ENCODE results near the gene CDT1. TPM values are rescaled to one million over a fixed set of nuclear protein-coding genes. Genes with fewer than 3 reads are reported as not detected.

CDT1 gene
- total and polyA plus RNA-seq, 9 donors = 0.18 to 3.2 (median 0.95) TPM; not detected in 1

- Histone ChIP-seq H3K4me3 (no peak overlapping the region), H3K36me3 (no peaks in the 10 kb centered on the region), H3K27me3 (no peaks in the 10 kb centered on the region), H3K4me1 (ENCODE audit: insufficient read depth) (peaks cover 39% of the 10 kb centered on the region), H3K9me3 (no peaks in the 10 kb centered on the region), H3K27ac (peak overlapping the region in 1 of 2 donors; percentile 48)
- DNase-seq = peak in 4 of 5 donors; percentile 64 to 71 (median 68)
- TF ChIP-seq EP300 (IDR thresholded peaks at IDR 0.05) = no peak
- TF ChIP-seq CTCF (IDR thresholded peaks at IDR 0.05) = no peak
- TF ChIP-seq POLR2A (IDR thresholded peaks at IDR 0.05) = no peak
- intact Hi-C loops (cut with DNase I) = no loop called here
- 12 to 53% (median 22%) methylated on average over 12 of the region's 12 CpGs for WGBS, 3 donors
These were observed 29.7 kb upstream of the CDT1 start for GRCh38 chr16:88773812-88774291.

DNA sequence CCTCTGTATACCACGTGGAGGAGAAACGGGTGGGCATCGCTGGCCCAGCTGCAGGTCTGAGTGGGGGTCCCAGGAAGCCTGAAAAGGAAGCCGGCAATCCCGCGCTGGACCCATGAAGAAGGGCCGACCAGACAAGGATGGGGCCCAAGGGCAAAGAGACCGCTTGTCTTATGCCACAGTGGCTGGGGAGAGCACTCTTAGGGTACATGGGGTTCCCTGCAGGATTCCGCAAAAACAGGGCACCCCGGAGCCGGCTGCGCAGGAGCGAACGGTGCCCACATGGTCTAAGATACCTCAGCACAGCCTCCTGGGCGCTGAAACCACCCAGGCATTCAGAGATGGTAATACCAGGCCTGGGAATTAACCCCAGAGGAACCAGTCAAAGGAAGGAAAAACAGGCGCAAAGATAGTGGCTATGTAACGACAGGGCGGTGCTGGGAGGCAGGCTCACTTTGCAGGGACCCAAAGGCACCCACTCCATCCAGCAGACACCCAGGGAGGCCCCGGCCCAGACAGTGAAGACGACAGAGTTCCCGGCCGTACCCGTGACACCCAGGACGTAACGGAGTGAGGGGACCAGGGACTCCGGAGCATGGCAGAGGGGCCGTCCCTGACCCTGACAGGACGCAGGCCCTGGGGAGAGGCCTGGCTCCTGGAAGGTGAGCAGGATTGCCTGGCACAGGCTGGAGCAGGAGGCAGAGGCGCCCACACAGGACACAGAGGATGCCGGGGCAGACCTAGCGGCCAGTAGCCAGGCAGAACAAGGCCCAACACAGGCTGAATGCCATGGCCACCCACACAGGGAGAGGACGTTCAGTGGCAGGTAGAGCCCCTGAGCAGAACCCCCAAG is 28.8 kb upstream of the CDT1 start:
- TF ChIP-seq EP300 (IDR thresholded peaks at IDR 0.05) (no peak), CTCF (IDR thresholded peaks at IDR 0.05) (no peak), POLR2A (IDR thresholded peaks at IDR 0.05) (no peak)
- no peaks in the 10 kb centered on the region for H3K36me3 ChIP-seq
- intact Hi-C loops (cut with DNase I) = no loop called here
- WGBS, 3 donors = 89 to 95% (median 94%) methylated on average over 32 of the region's 32 CpGs
- no peaks in the 10 kb centered on the region for H3K9me3 ChIP-seq
- H3K27me3 ChIP-seq = no peaks in the 10 kb centered on the region
- no peak overlapping the region for H3K4me3 ChIP-seq
- DNase-seq = no peak
- peaks cover 41% of the 10 kb centered on the region for H3K4me1 ChIP-seq (ENCODE audit: insufficient read depth)
- H3K27ac ChIP-seq = no peak overlapping the region

DNA sequence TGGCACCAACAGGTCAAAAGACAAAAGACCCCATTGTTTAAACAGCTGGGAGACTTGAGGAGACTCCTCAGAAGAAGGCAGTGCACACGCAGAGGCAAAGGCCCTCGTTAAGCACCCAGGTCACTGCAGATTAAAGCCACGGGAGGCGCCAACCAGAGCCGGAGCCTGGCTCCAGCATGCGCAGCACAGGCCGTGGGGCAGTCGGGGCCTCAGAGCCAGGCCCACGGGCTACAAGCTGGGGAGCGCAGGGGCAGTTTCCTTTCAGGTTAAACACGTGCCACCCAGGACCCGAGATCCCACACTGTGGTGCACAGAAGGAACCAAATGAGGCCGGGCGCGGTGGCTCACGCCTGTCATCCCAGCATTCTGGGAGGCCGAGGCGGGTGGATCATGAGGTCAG is 27.8 kb upstream of the CDT1 start:
- Histone ChIP-seq H3K4me1 (ENCODE audit: insufficient read depth) (peaks cover 44% of the 10 kb centered on the region), H3K9me3 (no peaks in the 10 kb centered on the region), H3K4me3 (no peak overlapping the region), H3K27ac (no peak overlapping the region), H3K36me3 (no peaks in the 10 kb centered on the region), H3K27me3 (no peaks in the 10 kb centered on the region)
- 90 to 92% (median 90%) methylated on average over 14 to 18 of the region's 18 CpGs for WGBS, 3 donors
- intact Hi-C loops (cut with DNase I) = no loop called here
- no peak for DNase-seq
- TF ChIP-seq CTCF (IDR thresholded peaks at IDR 0.05) = no peak
- TF ChIP-seq POLR2A (IDR thresholded peaks at IDR 0.05) = no peak
- no peak for TF ChIP-seq EP300 (IDR thresholded peaks at IDR 0.05)

DNA sequence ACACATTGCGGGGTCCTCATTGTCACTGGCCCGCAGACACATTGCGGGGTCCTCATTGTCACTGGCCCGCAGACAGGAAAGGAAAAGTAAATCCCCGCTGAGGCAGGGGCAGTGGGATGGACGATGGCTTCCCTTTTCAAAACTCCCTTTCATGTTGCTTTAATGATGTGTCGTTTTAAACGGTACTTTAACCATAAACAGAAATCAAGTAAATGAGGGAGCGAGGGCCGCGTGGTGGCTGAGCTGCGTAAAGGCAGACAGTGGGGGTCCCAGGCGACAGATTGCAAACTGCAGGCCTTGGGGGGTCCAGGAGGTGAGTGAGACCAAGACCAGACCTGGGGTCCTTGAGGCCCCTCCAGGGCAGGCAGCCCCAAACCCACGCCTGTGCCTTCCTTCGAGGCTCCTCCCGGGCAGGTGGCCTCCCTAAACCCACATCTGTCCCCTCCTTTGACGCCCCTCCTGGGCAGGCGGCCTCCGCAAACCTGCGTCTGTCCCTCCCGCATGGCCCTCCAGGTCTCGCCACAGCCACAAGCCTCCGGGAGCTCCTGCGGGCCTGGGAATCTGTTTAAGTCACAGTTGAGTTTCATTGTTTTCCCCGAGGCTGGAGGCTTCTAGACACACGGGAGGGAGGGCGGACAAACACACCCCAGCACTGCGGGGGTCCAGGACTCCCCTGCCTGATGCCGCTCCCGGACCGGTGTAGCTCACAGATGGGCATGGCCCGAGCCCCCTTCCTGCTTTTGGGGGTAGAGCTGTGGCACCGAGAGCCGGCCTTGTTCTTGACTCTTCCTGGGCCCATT is 25.9 kb upstream of the CDT1 start:
- 84 to 87% (median 87%) methylated on average over 34 of the region's 34 CpGs for WGBS, 3 donors
- intact Hi-C loops (cut with DNase I) = no loop called here
- Histone ChIP-seq H3K4me1 (ENCODE audit: insufficient read depth) (peaks cover 36% of the 10 kb centered on the region), H3K27me3 (no peaks in the 10 kb centered on the region), H3K4me3 (no peak overlapping the region), H3K9me3 (no peaks in the 10 kb centered on the region), H3K27ac (no peak overlapping the region), H3K36me3 (no peaks in the 10 kb centered on the region)
- TF ChIP-seq POLR2A (IDR thresholded peaks at IDR 0.05) = no peak
- TF ChIP-seq CTCF (IDR thresholded peaks at IDR 0.05) = no peak
- TF ChIP-seq EP300 (IDR thresholded peaks at IDR 0.05) = no peak
- no peak for DNase-seq

Measured in ovary (tissue), 9 donors.